Thoracic aorta (tissue), 2 donors: ENCODE data around the gene TAMALIN. TPM values are rescaled to one million over a fixed set of nuclear protein-coding genes. Genes with fewer than 3 reads are reported as not detected.
"Not testable (repeated sequence)": the region's sequence is repeated elsewhere in the genome, so short reads cannot be mapped to it uniquely, and the experiment has no call there.

Source experiments
- ATAC-seq: fragments of 150-250 bp; one replicate; pipeline ENCODE4 v1.8.0; 2017; ENCODE audit warnings: low read depth; ENCODE audit not compliant: insufficient number of reproducible peaks, low FRiP score
- DNase-seq: peaks from one replicate; pipeline ENCODE4 v3.0.0-alpha.2; 2020; ENCODE audit warnings: low spot score
- H3K27ac ChIP-seq, 2 donors: fragments of 200-600 bp; sonication (generic); 1 replicate in 1 of 2; 2 replicates in 1 of 2; pipeline ENCODE4 v1.5.1; 2016; ENCODE audit warnings: mild to moderate bottlenecking in 2 of 2, moderate library complexity in 2 of 2
- H3K27me3 ChIP-seq: fragments of 200-600 bp; sonication (generic); replicated peaks from 2 replicates; pipeline ENCODE4 v1.6.0; 2016; ENCODE audit warnings: mild to moderate bottlenecking; ENCODE audit not compliant: insufficient read depth
- H3K36me3 ChIP-seq: fragments of 200-600 bp; sonication (generic); one replicate; pipeline ENCODE4 v1.5.1; 2016
- H3K4me1 ChIP-seq, 2 donors: fragments of 200-600 bp; sonication (generic); 1 replicate in 1 of 2; 2 replicates in 1 of 2; pipeline versions ENCODE4 v1.5.1 to v1.6.0; 2016; ENCODE audit warnings: low read depth in 2 of 2, mild to moderate bottlenecking in 1 of 2; ENCODE audit not compliant: control insufficient read depth in 1 of 2
- H3K4me3 ChIP-seq: fragments of 200-600 bp; sonication (generic); 2 replicates; pipeline ENCODE4 v1.5.1; 2016; ENCODE audit warnings: mild to moderate bottlenecking
- H3K9me3 ChIP-seq: fragments of 200-600 bp; sonication (generic); 2 replicates; pipeline ENCODE4 v1.5.1; 2016
- total RNA-seq, 2 donors: library from RNA; depleted of rRNA; stranded (reverse); fragments of >200 nt; gene quantifications; one replicate each; pipeline versions ENCODE4 v1.1.0 to v1.2.3, GENCODE V29; 2016
- TF ChIP-seq, protein P1 (sequence below): fragments of 200-600 bp; sonication (generic); IDR thresholded peaks from one replicate; pipeline ENCODE4 v1.5.1; 2019; ENCODE audit warnings: antibody characterized with exemption

TAMALIN gene
- total RNA-seq, 2 donors from 2014 or later, result 17.0 to 21.9 TPM

DNA sequence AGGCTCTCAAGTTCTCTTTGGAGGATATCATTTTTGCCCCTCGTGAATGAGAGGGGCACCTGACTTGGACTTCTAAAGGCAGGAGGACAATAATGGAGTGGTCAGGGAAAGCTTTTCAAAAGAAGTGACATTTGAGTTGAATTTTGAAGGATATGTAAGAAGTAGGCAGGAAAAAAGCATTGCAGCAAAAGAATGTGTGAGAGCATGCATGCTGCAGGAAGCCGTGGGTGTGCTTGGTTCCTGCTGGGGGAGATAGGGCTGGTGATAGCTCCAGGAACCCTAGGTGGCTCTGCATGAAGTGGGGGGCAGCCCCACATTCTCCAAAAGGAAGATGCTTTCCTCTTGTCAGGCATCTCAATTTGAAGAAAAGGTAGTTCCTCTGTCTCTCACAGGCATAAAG, 32.1 kb upstream of the TAMALIN start:
- Histone ChIP-seq H3K36me3 (peaks cover 14% of the 10 kb centered on the region), H3K27ac (no peak overlapping the region), H3K9me3 (no peaks in the 10 kb centered on the region), H3K27me3 (no peaks in the 10 kb centered on the region), H3K4me1 (peaks cover 42 to 50% of the 10 kb centered on the region in 2 donors), H3K4me3 (no peak overlapping the region)
- TF ChIP-seq, protein P1, sequence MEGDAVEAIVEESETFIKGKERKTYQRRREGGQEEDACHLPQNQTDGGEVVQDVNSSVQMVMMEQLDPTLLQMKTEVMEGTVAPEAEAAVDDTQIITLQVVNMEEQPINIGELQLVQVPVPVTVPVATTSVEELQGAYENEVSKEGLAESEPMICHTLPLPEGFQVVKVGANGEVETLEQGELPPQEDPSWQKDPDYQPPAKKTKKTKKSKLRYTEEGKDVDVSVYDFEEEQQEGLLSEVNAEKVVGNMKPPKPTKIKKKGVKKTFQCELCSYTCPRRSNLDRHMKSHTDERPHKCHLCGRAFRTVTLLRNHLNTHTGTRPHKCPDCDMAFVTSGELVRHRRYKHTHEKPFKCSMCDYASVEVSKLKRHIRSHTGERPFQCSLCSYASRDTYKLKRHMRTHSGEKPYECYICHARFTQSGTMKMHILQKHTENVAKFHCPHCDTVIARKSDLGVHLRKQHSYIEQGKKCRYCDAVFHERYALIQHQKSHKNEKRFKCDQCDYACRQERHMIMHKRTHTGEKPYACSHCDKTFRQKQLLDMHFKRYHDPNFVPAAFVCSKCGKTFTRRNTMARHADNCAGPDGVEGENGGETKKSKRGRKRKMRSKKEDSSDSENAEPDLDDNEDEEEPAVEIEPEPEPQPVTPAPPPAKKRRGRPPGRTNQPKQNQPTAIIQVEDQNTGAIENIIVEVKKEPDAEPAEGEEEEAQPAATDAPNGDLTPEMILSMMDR, result no peak
- ATAC-seq (no peak), DNase-seq (no peak)

- Histone ChIP-seq H3K27ac (no peak overlapping the region), H3K27me3 (no peaks in the 10 kb centered on the region), H3K4me1 (peaks cover 42 to 46% of the 10 kb centered on the region in 2 donors), H3K36me3 (peaks cover 14% of the 10 kb centered on the region), H3K9me3 (no peaks in the 10 kb centered on the region), H3K4me3 (no peak overlapping the region)
- ATAC-seq (no peak), DNase-seq (no peak)
- TF ChIP-seq, protein P1, result no peak
These were observed 31.6 kb upstream of the TAMALIN start for GRCh38 chr12:51975196-51975595.

DNA sequence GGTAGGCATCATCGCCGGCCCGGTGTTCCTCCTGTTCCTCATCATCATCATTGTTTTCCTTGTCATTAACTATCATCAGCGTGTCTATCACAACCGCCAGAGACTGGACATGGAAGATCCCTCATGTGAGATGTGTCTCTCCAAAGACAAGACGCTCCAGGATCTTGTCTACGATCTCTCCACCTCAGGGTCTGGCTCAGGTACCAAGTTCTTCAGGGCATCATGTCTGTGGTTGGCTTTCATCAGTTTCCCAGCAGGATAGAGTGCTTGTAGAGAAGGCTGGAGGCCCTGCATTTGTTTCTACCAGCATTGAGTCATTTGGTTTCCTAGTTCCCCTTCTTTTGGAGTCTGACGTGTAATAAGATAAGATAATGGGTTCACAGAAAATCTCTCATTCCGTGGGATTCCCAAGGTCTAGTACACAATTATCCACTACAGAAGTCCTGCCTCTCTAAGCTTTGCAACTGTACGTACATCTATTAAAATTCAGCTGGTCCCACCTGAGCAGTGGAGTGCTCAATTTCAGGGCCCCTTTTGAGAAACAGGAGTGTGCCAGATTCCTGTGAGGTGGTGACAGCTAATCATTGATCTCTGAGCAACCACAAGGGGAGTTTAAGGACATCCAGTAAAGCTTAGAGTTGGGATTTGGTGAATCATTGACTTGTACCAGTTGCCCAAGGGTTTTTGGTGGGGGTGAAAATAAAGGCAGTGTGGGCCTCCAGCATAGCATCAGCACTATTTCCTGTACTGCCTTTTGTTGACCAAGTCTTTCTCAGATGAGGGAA, 30.2 kb upstream of the TAMALIN start:
- DNase-seq (no peak), ATAC-seq (no peak)
- Histone ChIP-seq H3K27ac (no peak overlapping the region), H3K27me3 (no peaks in the 10 kb centered on the region), H3K36me3 (peaks cover 23% of the 10 kb centered on the region), H3K4me3 (no peak overlapping the region), H3K9me3 (no peaks in the 10 kb centered on the region), H3K4me1 (peaks cover 32% of the 10 kb centered on the region in 2 donors)
- TF ChIP-seq, protein P1, result no peak

DNA sequence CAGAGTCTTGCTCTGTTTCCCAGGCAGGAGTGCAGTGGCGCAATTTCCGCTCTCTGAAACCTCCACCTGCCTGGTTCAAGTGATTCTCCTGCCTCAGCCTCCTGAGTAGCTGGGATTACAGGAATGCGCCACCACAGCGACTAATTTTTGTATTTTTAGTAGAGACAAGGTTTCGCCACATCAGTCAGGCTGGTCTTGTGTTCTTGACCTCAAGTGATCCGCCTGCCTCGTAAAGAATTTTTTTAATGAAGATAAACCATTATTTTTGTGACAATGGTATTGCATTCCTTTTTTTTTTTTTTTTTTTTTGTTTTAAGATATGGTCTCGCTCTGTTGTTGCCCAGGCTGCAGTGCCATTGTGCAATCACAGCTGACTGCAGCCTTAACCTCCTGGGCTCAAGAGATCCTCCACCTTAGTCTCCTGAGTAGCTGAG, 29.4 kb upstream of the TAMALIN start:
- TF ChIP-seq, protein P1, result no peak
- H3K9me3 ChIP-seq, result no peaks in the 10 kb centered on the region
- no peak overlapping the region for H3K27ac ChIP-seq
- peaks cover 26% of the 10 kb centered on the region for H3K36me3 ChIP-seq
- peaks cover 25% of the 10 kb centered on the region in 2 donors for H3K4me1 ChIP-seq
- DNase-seq (no peak), ATAC-seq (no peak)
- H3K4me3 ChIP-seq, result no peak overlapping the region
- no peaks in the 10 kb centered on the region for H3K27me3 ChIP-seq

DNA sequence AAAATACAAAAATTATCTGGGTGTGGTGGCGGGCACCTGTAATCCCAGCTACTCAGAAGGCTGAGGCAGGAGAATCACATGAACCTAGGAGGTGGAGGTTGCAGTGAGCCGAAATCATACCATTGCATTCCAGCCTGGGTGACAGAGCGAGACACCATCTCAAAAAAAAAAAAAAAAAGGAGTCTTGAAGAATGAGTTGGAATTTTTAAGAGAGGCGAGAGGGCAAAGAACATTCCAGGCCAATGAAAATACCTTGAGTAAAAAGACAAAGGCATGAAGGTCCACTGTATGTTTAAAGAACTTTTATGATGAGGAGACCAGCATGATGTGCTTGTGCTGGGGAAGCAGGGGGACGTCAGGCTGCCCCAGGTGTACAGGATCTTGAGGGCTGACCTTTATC, 27.4 kb upstream of the TAMALIN start:
- not testable (repeated sequence) for H3K27me3 ChIP-seq, ATAC-seq, H3K9me3 ChIP-seq, H3K27ac ChIP-seq, DNase-seq, H3K4me3 ChIP-seq, H3K4me1 ChIP-seq
- peaks cover 32% of the 10 kb centered on the region for H3K36me3 ChIP-seq
